K562 (cell line): ENCODE measurements around the gene INPP5D. TPM values are rescaled to one million over a fixed set of nuclear protein-coding genes. Genes with fewer than 3 reads are reported as not detected.

Experiments
- ATAC-seq: fragments of 200-7000 bp; cut with Tn5 transposase; 3 replicates; pipeline ENCODE4 v1.9.1; 2020; ENCODE audit warnings: moderate library complexity
- BruUV-seq: library from RNA; stranded (reverse); fragments of 400-500 nt; replicated peaks from 2 replicates; lab custom pipeline; 2021; lab: Mats Ljungman, UMichigan
- CTCF ChIA-PET: fragments of 300-600 bp; formaldehyde crosslinking; extraction: SDS; loops from one replicate; lab custom pipeline; 2021; ENCODE audit warnings: low intra/inter-chr PET ratio; lab: Yijun Ruan, JAX
- POLR2A ChIA-PET: fragments of 300-600, 350-650 bp; sonication (Branson Sonifier 250); formaldehyde crosslinking; extraction: SDS; loops from one replicate; lab custom pipeline; 2021; ENCODE audit warnings: antibody characterized with exemption, inconsistent platforms; lab: Yijun Ruan, JAX
- DNase-seq, 4 experiments: peaks; one replicate each; pipeline versions ENCODE4 v3.0.0 to v3.0.0-alpha.2; 2011 to 2018; ENCODE audit warnings: low spot score in 3 of 4, mixed read lengths in 3 of 4; ENCODE audit errors: extremely low read depth in 1 of 4
- FAIRE-seq: peaks from 2 replicates; lab custom pipeline; 2011; peaks lifted over from hg19 to GRCh38; lab: Jason Lieb, UNC
- H2AFZ ChIP-seq: 2 replicates; pipeline ENCODE4 v1.6.0; 2011; ENCODE audit warnings: low read depth, low read length, control low read depth, inconsistent platforms
- H3K27ac ChIP-seq: fragments of 200-600 bp; 3 replicates; pipeline ENCODE4 v1.8.0; 2011; ENCODE audit warnings: low read depth, mild to moderate bottlenecking, control low read depth, inconsistent platforms, low read length, moderate library complexity, mixed read lengths; ENCODE audit errors: extremely low read depth
- H3K27me3 ChIP-seq, 2 experiments: fragments of 300-600 bp in 1 of 2; 2 replicates in 1 of 2; 3 replicates in 1 of 2; pipeline versions ENCODE4 v1.6.0 to v1.8.0; 2011; ENCODE audit warnings: inconsistent platforms in 2 of 2, low read length in 2 of 2, mild to moderate bottlenecking in 1 of 2, mixed read lengths in 1 of 2, moderate library complexity in 1 of 2; ENCODE audit not compliant: control insufficient read depth in 2 of 2, insufficient read depth in 2 of 2
- H3K36me3 ChIP-seq: fragments of 300-600 bp; 3 replicates; pipeline ENCODE4 v1.8.0; 2011; ENCODE audit warnings: mild to moderate bottlenecking, low read length, inconsistent platforms; ENCODE audit not compliant: control insufficient read depth, insufficient read depth
- H3K4me1 ChIP-seq, 2 experiments: fragments of 200-600 bp in 1 of 2; replicated peaks in 1 of 2; 2 replicates in 1 of 2; 3 replicates in 1 of 2; pipeline versions ENCODE4 v1.5.1 to v1.8.0; 2011; ENCODE audit warnings: inconsistent platforms in 2 of 2, low read length in 2 of 2, mild to moderate bottlenecking in 1 of 2, mixed read lengths in 1 of 2, moderate library complexity in 1 of 2; ENCODE audit not compliant: control insufficient read depth in 2 of 2, insufficient read depth in 2 of 2
- H3K4me2 ChIP-seq: 2 replicates; pipeline ENCODE4 v1.6.1; 2011; ENCODE audit warnings: low read length, control low read depth, inconsistent platforms, mixed read lengths; ENCODE audit not compliant: insufficient read depth
- H3K4me3 ChIP-seq: fragments of 200-600 bp; sonication (generic), shearing (Covaris generic); 2 replicates; pipeline ENCODE4 v1.5.1; 2016; ENCODE audit warnings: control low read depth, inconsistent platforms
- H3K79me2 ChIP-seq: fragments of 200-600 bp; 3 replicates; pipeline ENCODE4 v1.8.0; 2011; ENCODE audit warnings: low read length, inconsistent platforms; ENCODE audit not compliant: control insufficient read depth, insufficient read depth
- H3K9ac ChIP-seq, 2 experiments: 2 replicates each; pipeline versions ENCODE4 v1.6.0 to v1.6.1; 2011; ENCODE audit warnings: low read depth in 2 of 2, low read length in 2 of 2, control low read depth in 1 of 2, inconsistent platforms in 1 of 2, mild to moderate bottlenecking in 1 of 2, mixed read lengths in 1 of 2; ENCODE audit not compliant: insufficient read depth in 1 of 2
- H3K9me1 ChIP-seq: one replicate; pipeline ENCODE4 v1.6.0; 2011; ENCODE audit warnings: inconsistent platforms, mild to moderate bottlenecking, low read length, moderate library complexity; ENCODE audit not compliant: control insufficient read depth, insufficient read depth
- H3K9me3 ChIP-seq: replicated peaks from 2 replicates; pipeline ENCODE4 v1.5.1; 2011; ENCODE audit warnings: low read depth, low read length, inconsistent platforms; ENCODE audit not compliant: control insufficient read depth, insufficient read depth
- H4K20me1 ChIP-seq: replicated peaks from 2 replicates; pipeline ENCODE4 v1.6.1; 2011; ENCODE audit warnings: low read length, inconsistent platforms, mixed read lengths; ENCODE audit not compliant: control insufficient read depth, insufficient read depth
- CCAR2 ChIP-seq: fragments of 200-400 bp; formaldehyde crosslinking; IDR thresholded peaks from 2 replicates; pipeline ENCODE4 v1.6.1; 2017; ENCODE audit warnings: mild to moderate bottlenecking, low read depth, low read length
- FOXM1 ChIP-seq, 2 experiments: fragments of 450-650 bp in 1 of 2; sonication (generic) in 1 of 2; formaldehyde crosslinking in 1 of 2; IDR thresholded peaks; 2 replicates each; pipeline versions ENCODE4 v1.6.1 to v1.9.0; 2017 to 2022; ENCODE audit warnings: low read depth in 2 of 2, mild to moderate bottlenecking in 2 of 2, missing genetic modification reagents in 1 of 2, moderate library complexity in 1 of 2
- KAT7 ChIP-seq: sonication (generic); formaldehyde crosslinking; IDR thresholded peaks from 2 replicates; pipeline ENCODE4 v1.8.0; 2022; ENCODE audit warnings: missing genetic modification reagents, mild to moderate bottlenecking, borderline replicate concordance
- MTA1 ChIP-seq: fragments of 450-650 bp; IDR thresholded peaks from 2 replicates; pipeline ENCODE4 v1.6.1; 2017; ENCODE audit warnings: borderline replicate concordance
- NR2C1 ChIP-seq, 2 experiments: fragments of 450-650 bp; IDR thresholded peaks; 2 replicates each; pipeline ENCODE4 v1.6.1; 2017; ENCODE audit warnings: mild to moderate bottlenecking in 2 of 2, antibody characterized with exemption in 1 of 2, inconsistent platforms in 1 of 2, missing compliant biosample characterization in 1 of 2, missing genetic modification characterization in 1 of 2
- POLR3A ChIP-seq: IDR thresholded peaks from 2 replicates; pipeline ENCODE4 v1.6.1; 2011; ENCODE audit warnings: borderline replicate concordance, mild to moderate bottlenecking, moderate library complexity; ENCODE audit not compliant: insufficient read length, insufficient read depth; ENCODE audit errors: extremely low read depth
- SMAD4 ChIP-seq: fragments of 250-450 bp; sonication (Bioruptor Pico); conservative IDR thresholded peaks from 2 replicates; pipeline ENCODE4 v1.8.0; 2021; ENCODE audit warnings: inconsistent platforms, mild to moderate bottlenecking, moderate library complexity
- STAT5A ChIP-seq: IDR thresholded peaks from 2 replicates; pipeline ENCODE4 v1.6.1; 2012; ENCODE audit warnings: low read length, inconsistent platforms, borderline replicate concordance
- TCFL5 ChIP-seq: fragments of 250-450 bp; sonication (Bioruptor Pico); conservative IDR thresholded peaks from 2 replicates; pipeline ENCODE4 v1.6.1; 2021; ENCODE audit warnings: mild to moderate bottlenecking, moderate library complexity, matching md5 sums
- ZNF354B ChIP-seq: fragments of 250-450 bp; sonication (Bioruptor Pico); IDR thresholded peaks from 2 replicates; pipeline ENCODE4 v1.4.0; 2020
- ZNF408 ChIP-seq: fragments of 250-450 bp; sonication (Bioruptor Pico); IDR thresholded peaks from 2 replicates; pipeline ENCODE4 v1.4.0; 2020; ENCODE audit warnings: low read depth, mild to moderate bottlenecking, moderate library complexity
- ZNF561 ChIP-seq: fragments of 450-650 bp; formaldehyde crosslinking; conservative IDR thresholded peaks from 2 replicates; pipeline ENCODE4 v1.4.0; 2020; ENCODE audit warnings: mild to moderate bottlenecking, moderate library complexity
- ZNF589 ChIP-seq: fragments of 200-800 bp; sonication (Bioruptor generic); IDR thresholded peaks from 2 replicates; pipeline ENCODE4 v1.6.1; 2016; ENCODE audit warnings: low read depth, missing genetic modification characterization, missing compliant biosample characterization
- ZNF707 ChIP-seq: fragments of 250-450 bp; sonication (Bioruptor Pico); conservative IDR thresholded peaks from 2 replicates; pipeline ENCODE4 v1.8.0; 2022; ENCODE audit warnings: inconsistent platforms, mild to moderate bottlenecking, moderate library complexity
- ZNF778 ChIP-seq: fragments of 450-650 bp; formaldehyde crosslinking; IDR thresholded peaks from 2 replicates; pipeline ENCODE4 v1.4.0; 2020; ENCODE audit warnings: mild to moderate bottlenecking, moderate library complexity
- WGBS: fragments of 100-300 bp; shearing (Covaris generic); methylation state at CpG from one replicate; pipeline ENCODE4 v1.1.6; 2016; ENCODE audit warnings: low coverage, mixed read lengths; ENCODE audit not compliant: insufficient coverage; ENCODE audit errors: missing lambda C conversion rate; 5-methylcytosine and 5-hydroxymethylcytosine counted together
- in situ Hi-C: fragments of 300-500 bp; cut with MboI; formaldehyde crosslinking; loops from 4 replicates; pipeline ENCODE4 v1.15.0; 2018; ENCODE audit warnings: inconsistent platforms, mixed read lengths
- intact Hi-C: fragments of 100-400 bp; cut with micrococcal nuclease; formaldehyde crosslinking; loops from 2 replicates; pipeline ENCODE4 v1.14.2; 2022
- polyA plus RNA-seq, 8 experiments: library from polyadenylated mRNA; depleted of rRNA in 4 of 8; stranded (reverse) in 5 of 8; unstranded in 3 of 8; fragments of >200 nt; fragmentation: Nextera tagmentation in 2 of 8; fragmentation: Illumina TruSeq in 1 of 8; extraction: Ambion mirVana in 2 of 8; extraction: Trizol in 1 of 8; gene quantifications; 2 replicates each; pipeline versions ENCODE4 v1.2.1 to v1.2.3, GENCODE V29; 2011 to 2014; ENCODE audit warnings: inconsistent platforms in 1 of 8, missing spikeins in 1 of 8
- total RNA-seq, 7 experiments: library from RNA; depleted of rRNA in 6 of 7; stranded (reverse); fragments of >200 nt in 6 of 7; fragmentation: Illumina TruSeq in 2 of 7; extraction: Trizol in 2 of 7; gene quantifications; 2 replicates each; pipeline versions ENCODE4 v1.2.1 to v1.2.3, GENCODE V29; 2011 to 2021; ENCODE audit warnings: low replicate concordance in 1 of 7
- TF ChIP-seq, protein P1 (sequence below), 2 experiments: fragments of 450-650 bp in 1 of 2; sonication (generic) in 1 of 2; formaldehyde crosslinking; conservative IDR thresholded peaks; 2 replicates each; pipeline versions ENCODE4 v1.4.0 to v1.8.1; 2020 to 2022; ENCODE audit warnings: mild to moderate bottlenecking in 1 of 2, missing genetic modification reagents in 1 of 2
- TF ChIP-seq, protein P2 (sequence below): fragments of 450-650 bp; formaldehyde crosslinking; IDR thresholded peaks from 2 replicates; pipeline ENCODE4 v1.4.0; 2020; ENCODE audit warnings: mild to moderate bottlenecking, moderate library complexity

INPP5D gene
- total and polyA plus RNA-seq, 9 of the 15 experiments (the other 6 are each of a cell fraction or from before 2014, with no cell fraction given), result 0.55 to 6.2 (median 2.2) TPM

DNA sequence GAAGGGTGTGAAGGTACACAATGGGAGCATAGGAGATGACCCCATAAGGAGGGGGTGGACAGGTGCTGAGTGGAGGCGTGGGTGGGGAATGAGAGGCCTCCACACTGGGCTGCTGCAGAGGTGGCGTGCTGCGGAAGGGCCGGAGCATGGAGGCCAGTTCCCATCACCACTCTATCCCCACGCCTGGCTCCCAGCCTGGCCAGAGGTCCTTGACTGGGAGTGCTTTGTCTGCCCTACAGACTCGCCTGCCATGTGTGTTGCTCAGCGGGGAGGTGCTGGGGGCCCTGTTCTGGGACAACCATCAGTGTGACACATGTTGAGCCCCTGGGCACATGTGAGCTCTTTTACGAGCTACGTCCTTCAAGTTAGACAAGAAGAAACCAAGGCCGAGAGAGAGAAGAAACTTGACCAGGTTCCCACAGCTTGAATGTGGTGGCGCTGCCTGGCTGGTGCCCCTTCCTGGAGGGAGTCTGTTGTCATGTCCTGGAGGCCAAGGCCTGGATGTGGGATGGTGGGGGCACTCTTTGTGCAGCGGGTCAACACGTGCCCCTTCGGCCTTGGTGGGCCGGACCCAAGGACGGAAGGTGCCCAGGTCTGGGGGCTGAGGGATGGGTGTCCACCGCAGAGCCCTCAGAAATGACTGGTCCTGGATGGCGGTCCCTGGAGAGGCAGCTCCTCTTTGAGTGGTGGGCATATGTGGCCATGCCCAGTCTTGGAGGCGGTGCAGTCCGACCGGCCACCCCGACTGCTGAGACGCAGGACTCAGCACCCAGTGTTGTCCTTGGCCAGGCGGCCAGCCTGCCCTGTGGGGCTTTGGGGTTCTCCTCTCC is 1.2 kb upstream of the INPP5D start:
- DNase-seq (no peak), FAIRE-seq (no peak), ATAC-seq (no peak)
- H3K79me2 ChIP-seq, result no peaks in the 10 kb centered on the region; the same call in 2 of the 3 replicates
- no peaks in the 10 kb centered on the region for H3K9me1 ChIP-seq
- POLR2A ChIA-PET, result interaction anchor here (0.6 kb wide), 2 partner anchors 12 to 46 kb away, joined by 4 read pairs; no protein-coding TSS in a partner anchor
- intact Hi-C loops, result no loop called here
- H3K4me2 ChIP-seq, result no peak overlapping the region
- no peak overlapping the region for H3K27ac ChIP-seq
- H3K27me3 ChIP-seq, result no peaks in the 10 kb centered on the region
- WGBS, result 80% methylated on average over 17 of the region's 24 CpGs
- no peaks in the 10 kb centered on the region for H4K20me1 ChIP-seq
- CTCF ChIA-PET, result interaction anchor here (0.5 kb wide), 1 partner anchor 161 kb away, joined by 3 read pairs; no protein-coding TSS in a partner anchor
- H3K4me1 ChIP-seq, result peaks cover 13 to 47% of the 10 kb centered on the region in 2 experiments; a peak in 4 of 5 replicates
- H3K9ac ChIP-seq, result no peak overlapping the region
- no peaks in the 10 kb centered on the region for H3K36me3 ChIP-seq
- H3K9me3 ChIP-seq, result no peaks in the 10 kb centered on the region
- in situ Hi-C loops, result no loop called here
- BruUV-seq, result no TSS peak
- H3K4me3 ChIP-seq, result no peak overlapping the region
- H2AFZ ChIP-seq, result no peak overlapping the region
- no peak for TF ChIP-seq ZNF589 (CRISPR knock-in tag)
- TF ChIP-seq SMAD4, result no peak
- TF ChIP-seq STAT5A, result no peak
- TF ChIP-seq ZNF408, result no peak
- TF ChIP-seq KAT7, result no peak
- no peak for TF ChIP-seq MTA1
- TF ChIP-seq, protein P1, sequence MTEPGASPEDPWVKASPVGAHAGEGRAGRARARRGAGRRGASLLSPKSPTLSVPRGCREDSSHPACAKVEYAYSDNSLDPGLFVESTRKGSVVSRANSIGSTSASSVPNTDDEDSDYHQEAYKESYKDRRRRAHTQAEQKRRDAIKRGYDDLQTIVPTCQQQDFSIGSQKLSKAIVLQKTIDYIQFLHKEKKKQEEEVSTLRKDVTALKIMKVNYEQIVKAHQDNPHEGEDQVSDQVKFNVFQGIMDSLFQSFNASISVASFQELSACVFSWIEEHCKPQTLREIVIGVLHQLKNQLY (CRISPR knock-in tag; conservative IDR thresholded peaks at IDR 0.05), result no peak
- no peak for TF ChIP-seq NR2C1 (IDR thresholded peaks at IDR 0.05)
- TF ChIP-seq NR2C1 (tag; IDR thresholded peaks at IDR 0.05), result no peak
- TF ChIP-seq CCAR2, result no peak
- no peak for TF ChIP-seq ZNF354B (CRISPR knock-in tag)
- TF ChIP-seq TCFL5 (CRISPR knock-in tag), result no peak
- no peak for TF ChIP-seq POLR3A
- TF ChIP-seq ZNF561 (CRISPR knock-in tag), result no peak
- TF ChIP-seq ZNF778, result no peak
- no peak for TF ChIP-seq ZNF707 (CRISPR knock-in tag)
- TF ChIP-seq, protein P2, sequence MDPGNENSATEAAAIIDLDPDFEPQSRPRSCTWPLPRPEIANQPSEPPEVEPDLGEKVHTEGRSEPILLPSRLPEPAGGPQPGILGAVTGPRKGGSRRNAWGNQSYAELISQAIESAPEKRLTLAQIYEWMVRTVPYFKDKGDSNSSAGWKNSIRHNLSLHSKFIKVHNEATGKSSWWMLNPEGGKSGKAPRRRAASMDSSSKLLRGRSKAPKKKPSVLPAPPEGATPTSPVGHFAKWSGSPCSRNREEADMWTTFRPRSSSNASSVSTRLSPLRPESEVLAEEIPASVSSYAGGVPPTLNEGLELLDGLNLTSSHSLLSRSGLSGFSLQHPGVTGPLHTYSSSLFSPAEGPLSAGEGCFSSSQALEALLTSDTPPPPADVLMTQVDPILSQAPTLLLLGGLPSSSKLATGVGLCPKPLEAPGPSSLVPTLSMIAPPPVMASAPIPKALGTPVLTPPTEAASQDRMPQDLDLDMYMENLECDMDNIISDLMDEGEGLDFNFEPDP (CRISPR knock-in tag), result no peak
- TF ChIP-seq FOXM1 (IDR thresholded peaks at IDR 0.05; ENCODE audit: low read depth), result no peak
- no peak for TF ChIP-seq FOXM1 (CRISPR knock-in tag; IDR thresholded peaks at IDR 0.05; ENCODE audit: low read depth)
